GM19099 (cell line): Measurements from ENCODE around the gene AUTS2.

Experiments
- POLR2A ChIP-seq: IDR thresholded peaks from 3 replicates; pipeline ENCODE4 v1.6.1; 2011; ENCODE audit warnings: low read depth; ENCODE audit not compliant: insufficient read length; ENCODE audit errors: extremely low read depth

Gene AUTS2

DNA sequence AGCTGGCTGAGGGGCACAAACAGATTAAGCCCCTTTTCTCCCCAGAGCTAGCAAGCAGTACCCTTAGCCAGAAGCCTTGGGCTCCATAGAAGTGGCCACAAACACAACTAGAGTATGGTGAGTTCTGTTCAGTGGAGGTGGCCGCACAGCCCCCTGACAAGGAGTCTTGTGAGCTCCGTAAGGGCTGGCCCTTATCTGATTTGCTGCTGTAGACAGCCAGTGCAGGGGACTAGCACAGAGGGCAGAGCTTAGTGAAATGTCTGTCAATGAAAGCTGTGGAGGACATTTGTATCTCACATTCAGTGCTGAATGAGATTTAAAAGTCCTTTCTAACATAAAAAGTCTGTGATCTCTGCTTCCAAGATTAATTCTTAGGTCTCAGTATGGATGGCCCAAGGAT is 137.3 kb downstream of the AUTS2 start:
- TF ChIP-seq POLR2A, result no peak

DNA sequence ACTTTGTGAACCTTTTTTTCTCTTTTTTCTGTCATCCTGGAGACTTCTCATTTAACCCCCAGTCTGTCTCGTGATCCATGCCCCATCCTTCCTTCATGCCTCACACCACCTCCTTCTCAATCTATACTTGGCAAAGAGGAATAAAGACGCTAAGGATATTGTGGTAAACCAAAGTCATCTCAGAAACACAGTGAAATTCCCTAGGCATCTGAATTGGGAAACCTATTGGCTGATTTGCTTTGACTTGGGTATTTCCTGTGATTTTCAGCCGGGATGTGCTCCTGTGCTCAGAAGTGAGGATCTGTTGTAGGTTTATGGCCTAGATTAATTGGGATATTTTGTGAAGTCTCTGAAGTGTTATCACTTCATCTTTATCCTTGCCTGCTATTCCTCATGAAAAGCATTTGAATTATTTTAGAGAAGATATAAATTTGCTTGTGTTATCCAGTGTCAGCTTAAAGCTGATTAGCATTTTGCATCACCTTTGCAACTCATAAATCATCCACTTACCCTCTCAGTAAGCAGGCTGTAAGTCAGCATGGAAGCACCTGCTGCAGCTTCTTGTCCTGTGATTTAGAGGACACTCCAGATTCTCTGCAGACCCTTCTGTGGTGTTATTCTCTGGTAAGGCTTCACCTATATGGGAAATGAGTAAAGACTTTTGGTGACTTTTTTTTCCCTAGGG is 138.0 kb downstream of the AUTS2 start:
- TF ChIP-seq POLR2A, result no peak

DNA sequence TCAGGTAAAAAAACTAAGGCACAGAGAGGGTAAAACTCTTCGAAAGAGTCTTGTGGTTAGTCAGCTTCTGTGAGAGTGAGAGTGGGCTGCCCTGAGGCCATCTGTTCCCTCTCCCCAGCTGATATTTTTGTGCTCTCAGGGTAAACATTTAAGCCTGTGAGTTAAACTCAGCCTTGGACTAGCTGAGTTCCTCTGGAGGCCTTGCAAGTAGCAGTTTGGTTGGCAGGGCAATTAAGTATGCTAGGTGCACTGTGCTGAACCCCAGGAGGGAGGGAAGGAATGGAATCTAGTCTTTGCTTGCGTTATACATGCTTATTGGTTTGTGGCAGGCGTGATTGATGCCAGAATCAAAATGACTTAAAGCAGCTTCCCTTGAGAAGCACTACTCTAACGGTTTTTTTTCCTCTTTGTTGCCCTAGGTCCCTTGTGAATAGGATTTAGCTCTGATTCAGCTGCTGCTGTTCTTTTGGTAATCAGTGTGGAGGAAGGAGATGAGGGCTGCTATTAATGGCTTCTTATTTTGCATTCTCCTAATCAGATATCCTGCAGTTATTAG is 140.2 kb downstream of the AUTS2 start:
- TF ChIP-seq POLR2A, result no peak

DNA sequence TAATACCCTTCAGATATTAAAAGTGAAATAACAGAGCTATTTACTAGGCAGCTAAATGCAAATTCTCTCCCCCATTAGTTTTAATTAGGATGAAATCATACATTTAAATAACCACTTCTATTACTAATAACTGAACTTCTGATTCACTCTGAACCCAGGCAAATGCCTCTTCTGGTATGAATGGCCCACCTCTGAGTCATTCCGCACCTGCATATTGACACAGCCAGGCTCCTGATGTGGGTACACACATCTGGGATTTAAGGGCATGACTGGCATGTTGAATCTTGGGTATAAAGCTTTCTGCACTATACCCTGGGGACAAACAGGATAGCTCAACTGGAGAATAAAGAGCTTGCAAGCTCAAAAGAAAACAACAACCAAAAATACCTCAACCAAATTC is 140.9 kb downstream of the AUTS2 start:
- TF ChIP-seq POLR2A, result no peak

DNA sequence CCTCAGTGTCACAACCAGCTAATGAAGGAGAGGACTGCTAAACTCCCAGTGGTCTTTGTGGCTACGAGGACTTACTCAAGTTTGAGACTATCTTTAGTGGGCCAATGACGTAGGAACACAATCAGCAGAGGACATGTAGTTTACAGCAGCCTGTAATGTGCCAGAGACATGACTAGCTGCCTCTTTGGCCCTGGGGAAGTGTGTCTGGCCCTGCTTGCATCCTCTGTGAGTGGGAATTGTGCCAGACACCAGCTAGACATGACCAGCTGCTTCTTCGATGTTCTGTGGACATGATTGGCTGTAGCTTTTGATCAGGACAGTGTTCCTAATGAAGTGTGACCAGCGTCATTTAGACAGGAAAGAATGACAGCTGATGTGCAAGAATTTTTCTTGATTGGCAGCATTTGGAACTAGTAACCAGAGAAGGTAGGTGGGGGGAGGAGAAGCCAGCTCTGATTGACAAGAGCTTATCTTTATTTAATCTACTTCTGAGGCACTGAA is 141.7 kb downstream of the AUTS2 start:
- no peak for TF ChIP-seq POLR2A

DNA sequence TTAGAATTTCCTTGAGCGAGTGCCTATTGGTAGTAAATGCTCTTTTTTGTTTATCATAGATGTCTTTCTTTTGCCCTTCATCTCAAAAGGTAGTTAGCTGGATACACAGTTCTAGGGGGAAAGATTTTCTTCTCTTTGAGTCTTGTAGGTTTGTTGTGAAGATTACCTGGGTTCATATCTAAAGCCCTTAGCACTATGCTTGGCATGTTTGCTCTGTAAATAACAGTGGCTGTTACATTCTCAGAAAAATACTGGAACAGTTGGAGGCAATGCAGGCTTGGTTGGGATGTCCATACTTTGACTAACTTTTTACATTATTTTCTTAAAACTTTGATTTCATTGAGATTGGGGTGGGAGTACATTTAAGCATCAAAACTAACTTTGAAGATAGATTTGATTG is 144.0 kb downstream of the AUTS2 start:
- TF ChIP-seq POLR2A, result no peak

DNA sequence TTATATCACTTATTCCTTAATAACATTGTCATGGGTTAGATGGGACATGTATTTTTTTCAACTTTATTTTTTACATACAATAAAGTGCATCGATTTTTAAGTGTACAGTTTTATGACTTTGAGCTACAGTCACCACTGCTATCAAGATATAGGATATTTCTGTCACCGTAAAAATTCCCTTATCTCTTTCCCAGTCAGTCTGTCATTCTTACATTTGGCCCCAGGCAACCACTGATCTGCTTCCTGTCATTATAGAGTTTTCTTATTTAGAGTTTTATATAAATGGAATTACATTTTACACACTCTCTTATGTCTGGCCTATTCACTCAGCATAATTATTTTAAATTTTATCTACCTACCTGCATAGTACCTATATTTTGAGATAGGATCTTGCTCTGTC is 145.2 kb downstream of the AUTS2 start:
- TF ChIP-seq POLR2A, result no peak

DNA sequence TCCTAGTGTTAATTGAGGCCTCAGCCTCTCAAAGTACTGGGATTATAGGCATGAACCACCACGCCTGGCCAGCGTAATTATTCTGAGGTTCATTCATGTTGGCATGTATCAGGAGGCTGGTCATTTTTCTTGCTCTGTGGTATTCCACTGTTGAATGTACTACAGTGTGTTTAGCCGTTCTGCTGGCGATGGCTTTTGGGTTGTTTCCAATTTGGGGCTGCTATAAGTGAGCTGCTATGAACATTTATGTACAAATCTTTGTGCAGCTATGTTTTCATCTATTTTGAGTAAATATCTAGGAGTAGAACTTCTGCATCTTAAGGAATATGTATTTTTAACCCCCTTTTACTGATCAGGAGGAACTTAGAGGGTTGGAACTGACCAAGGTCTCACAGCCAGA is 145.8 kb downstream of the AUTS2 start:
- TF ChIP-seq POLR2A, result no peak

DNA sequence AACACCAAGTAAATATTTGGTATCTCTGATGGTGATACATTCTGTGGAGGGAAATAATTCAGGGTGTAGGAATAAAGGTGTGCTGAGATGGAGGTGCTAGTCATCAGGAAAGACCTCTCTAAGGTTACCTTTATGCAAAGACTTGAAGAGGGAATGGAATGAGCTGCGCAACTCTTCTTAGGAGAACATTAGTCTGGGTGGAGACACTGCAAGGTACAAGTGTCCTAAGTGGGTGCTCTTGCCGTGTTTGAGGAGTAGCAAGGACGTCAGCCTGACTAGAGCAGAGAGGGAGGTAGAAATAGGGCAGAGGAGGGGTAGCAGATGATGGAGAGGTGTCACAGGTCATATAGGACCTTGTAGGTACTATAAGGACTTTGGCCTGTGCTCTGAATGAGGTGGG is 148.1 kb downstream of the AUTS2 start:
- TF ChIP-seq POLR2A, result no peak

DNA sequence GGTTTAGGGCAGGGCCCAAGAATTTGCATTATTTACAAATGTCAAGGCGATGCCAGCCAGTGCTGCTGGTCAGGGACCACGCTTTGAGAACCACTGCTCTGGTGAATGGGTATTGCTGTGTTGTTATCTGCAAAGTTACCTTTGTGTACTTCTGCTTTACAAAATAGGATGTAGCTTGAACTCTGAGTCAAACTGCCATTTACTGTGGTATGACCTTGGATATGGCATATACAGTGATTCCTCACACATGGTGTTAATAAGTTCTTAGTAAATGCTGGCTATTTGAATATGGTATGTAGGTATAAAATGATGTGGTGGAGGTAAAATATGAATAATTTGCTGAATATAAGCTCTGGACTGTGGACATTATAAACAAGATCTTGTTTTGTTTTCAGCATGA is 148.9 kb downstream of the AUTS2 start:
- no peak for TF ChIP-seq POLR2A

DNA sequence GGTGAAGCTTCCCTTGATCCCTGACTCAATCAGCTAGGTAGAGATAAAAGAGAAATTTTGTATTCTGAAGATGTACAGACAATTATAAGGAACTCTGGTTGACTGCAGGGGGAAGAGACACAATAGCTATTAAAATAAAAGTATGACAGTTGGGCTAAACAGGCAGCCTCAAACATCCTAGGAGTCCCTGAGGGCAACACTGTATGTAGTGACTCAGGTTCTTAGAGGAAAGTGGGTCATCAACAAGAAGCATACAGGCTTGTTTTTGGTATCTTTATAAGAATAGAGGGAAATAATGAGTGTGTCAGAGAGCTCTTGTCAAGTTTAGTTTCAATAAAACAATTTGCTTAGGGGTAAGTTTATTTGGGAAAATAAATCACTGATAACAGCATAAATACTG is 150.3 kb downstream of the AUTS2 start:
- TF ChIP-seq POLR2A, result no peak

DNA sequence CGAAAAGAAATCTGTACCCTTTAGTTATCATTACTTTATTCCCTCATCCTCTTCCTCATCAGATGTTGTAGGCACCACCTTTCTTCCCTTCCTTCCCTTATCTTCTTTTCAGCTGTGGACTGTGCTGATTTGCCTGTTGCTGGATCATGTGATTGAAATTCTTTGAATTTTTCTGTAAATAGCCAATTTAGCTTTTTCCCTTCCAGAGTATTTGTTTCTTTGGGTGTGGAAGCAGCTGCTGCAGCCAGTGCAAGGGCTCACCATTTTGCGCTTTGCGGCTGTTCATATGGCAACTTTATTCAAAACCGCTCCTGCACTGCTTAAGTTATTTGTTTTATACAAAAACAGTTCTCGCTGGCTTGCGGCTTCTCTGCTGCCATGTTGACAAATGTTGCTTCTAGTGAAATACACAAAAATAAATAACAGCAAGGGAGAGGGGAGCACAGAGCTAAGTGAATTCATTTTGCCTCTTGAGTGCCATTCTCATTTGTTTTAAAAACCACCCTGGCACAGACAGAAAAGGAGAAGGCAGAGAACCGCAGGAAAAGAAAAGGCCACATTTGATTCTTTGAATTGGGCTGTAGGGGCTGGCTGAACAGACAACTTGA is 151.2 kb downstream of the AUTS2 start:
- TF ChIP-seq POLR2A, result no peak

DNA sequence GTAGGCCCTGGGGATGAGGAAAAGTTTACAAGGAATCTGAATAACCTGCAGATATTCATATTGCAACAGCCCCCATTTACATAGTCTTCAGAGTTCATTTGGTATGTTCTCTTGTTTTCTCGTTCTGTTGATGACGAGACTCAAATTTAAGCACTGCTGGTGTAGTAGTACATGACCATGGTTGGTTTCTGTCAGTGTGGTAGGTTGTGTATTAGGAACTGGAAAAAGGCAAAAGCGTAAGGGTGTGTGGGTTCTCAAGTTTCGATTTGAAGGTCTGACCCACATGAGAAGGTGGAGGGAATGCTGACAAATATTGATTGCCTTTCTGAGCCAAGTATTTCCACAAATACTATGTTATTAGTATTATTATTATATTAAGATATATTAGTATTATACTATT is 151.7 kb downstream of the AUTS2 start:
- TF ChIP-seq POLR2A, result no peak

DNA sequence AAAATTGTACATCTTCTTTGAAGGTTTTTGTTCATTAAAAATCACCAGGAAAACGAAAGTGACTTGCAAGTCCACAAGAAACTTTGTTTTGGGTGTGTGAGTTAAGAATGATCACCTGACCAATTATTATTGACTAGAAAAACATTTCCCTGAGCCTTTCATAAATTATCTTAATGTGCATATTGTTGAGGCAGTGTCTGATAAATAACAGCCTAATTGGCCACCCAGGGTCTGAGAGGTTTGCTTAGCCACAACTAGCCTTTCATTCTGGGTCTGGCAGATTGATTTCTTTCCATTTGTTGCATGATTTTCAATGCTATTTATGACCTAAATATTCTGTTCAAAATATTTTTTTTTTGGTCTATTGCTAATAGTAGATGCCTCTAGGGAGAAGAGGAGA is 152.8 kb downstream of the AUTS2 start:
- no peak for TF ChIP-seq POLR2A

DNA sequence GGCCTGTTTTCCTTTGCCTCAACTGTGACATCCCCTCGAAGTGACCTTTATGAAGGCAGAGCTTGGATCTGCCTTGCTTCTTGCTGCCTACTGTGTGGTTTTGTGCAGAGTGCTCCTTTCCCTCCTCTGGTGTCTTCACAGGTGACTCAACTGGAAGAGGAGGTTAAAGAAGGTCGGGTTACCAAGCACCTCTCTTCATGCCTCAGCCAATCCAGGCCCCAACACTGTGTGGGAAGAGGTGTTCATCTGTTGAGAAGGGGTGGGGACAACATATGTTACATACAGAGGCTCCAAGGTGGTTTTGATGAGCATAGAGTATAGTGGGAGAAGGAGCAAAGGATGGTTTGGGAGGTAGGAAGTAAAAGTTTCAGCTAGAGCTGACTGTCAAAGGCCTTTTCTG is 155.7 kb downstream of the AUTS2 start:
- TF ChIP-seq POLR2A, result no peak

DNA sequence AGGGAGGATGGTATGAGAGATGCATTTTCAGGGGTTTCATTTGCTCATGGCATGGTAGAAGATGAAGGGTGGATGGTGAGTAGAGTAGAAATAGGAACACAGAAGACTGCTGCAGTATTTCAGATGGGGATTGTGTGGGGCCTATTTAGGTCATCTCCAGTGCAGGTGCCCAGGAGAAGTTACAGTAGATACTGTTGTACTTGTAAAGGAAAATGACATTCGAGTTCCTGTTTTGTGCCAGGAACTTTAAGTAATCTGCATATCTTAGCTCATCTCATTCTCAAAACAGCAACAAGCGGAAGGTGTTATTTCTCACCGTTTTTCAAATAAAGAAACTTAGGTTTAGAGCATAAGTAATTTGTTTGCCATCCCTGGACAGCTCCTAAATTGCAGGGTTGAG is 156.2 kb downstream of the AUTS2 start:
- TF ChIP-seq POLR2A, result no peak
